ENCODE measurements around the gene RPL9. TPM values are rescaled to one million over a fixed set of nuclear protein-coding genes. Genes with fewer than 3 reads are reported as not detected.
"Not testable (repeated sequence)": the region's sequence is repeated elsewhere in the genome, so short reads cannot be mapped to it uniquely, and the experiment has no call there.

The RPL9 gene
- total RNA-seq, 4 donors from 2014 or later = 1,970 to 4,157 (median 3,139) TPM

DNA sequence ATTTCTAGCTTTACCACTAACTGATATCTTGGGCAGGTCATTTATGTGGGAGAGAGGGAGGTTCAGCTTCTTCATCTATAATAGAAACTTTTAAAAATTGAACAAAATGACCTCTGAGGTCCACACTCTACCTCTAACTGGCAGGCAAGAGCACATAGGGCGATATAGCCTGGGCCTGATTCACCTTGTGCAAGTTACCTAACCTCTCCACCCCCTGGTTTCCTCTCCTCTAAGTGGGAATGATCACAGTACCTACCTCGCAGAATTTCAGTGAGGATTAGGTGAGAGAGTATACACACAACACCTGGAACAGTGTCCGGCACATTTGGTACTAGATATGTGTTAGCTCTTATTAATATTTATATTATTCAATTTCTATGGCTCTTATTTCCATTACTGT is 36.5 kb downstream of the RPL9 start:
- H3K36me3 ChIP-seq = no peaks in the 10 kb centered on the region
- H3K4me1 ChIP-seq = no peaks in the 10 kb centered on the region
- no peaks in the 10 kb centered on the region for H3K27me3 ChIP-seq
- no peak for TF ChIP-seq EP300 (IDR thresholded peaks at IDR 0.05)
- TF ChIP-seq POLR2A (IDR thresholded peaks at IDR 0.05) = no peak
- TF ChIP-seq, protein P1, sequence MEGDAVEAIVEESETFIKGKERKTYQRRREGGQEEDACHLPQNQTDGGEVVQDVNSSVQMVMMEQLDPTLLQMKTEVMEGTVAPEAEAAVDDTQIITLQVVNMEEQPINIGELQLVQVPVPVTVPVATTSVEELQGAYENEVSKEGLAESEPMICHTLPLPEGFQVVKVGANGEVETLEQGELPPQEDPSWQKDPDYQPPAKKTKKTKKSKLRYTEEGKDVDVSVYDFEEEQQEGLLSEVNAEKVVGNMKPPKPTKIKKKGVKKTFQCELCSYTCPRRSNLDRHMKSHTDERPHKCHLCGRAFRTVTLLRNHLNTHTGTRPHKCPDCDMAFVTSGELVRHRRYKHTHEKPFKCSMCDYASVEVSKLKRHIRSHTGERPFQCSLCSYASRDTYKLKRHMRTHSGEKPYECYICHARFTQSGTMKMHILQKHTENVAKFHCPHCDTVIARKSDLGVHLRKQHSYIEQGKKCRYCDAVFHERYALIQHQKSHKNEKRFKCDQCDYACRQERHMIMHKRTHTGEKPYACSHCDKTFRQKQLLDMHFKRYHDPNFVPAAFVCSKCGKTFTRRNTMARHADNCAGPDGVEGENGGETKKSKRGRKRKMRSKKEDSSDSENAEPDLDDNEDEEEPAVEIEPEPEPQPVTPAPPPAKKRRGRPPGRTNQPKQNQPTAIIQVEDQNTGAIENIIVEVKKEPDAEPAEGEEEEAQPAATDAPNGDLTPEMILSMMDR (IDR thresholded peaks at IDR 0.05) = no peak
- TF ChIP-seq POLR2AphosphoS5 (IDR thresholded peaks at IDR 0.05) = no peak
- 89% methylated on average over 3 of the region's 3 CpGs for WGBS
- no peak overlapping the region for H3K27ac ChIP-seq
- H3K4me3 ChIP-seq = no peak overlapping the region
- no peaks in the 10 kb centered on the region for H3K9me3 ChIP-seq
- DNase-seq (ENCODE audit: low spot score in 2 of 2) = no peak

DNA sequence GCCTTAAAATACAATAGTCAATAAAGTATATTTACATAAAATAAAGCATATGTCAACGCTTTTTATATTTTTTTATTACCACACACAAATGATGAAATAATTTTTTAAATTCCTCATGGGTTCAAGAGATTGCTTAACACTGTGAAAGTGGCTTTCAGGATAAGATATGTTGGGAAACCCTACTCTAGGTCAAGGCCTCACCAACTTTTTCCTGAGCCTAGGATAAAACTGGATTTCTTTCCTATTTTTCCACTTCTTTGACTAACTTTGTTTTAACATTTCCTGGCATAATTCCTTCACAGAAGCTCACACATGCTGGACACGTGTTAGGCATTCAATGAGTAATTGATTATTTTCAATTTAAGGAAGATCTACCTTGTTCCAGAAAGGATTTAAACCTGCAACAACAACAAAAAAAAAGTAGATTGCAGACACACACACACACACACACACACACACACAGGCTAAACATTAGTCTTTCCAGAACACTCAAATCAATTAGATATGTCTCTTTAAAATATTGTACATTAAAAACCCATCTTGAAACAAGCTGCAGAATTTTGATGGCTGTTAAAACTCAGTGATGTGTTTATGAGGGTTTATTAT is 42.9 kb downstream of the RPL9 start:
- 43% methylated on average over 2 of the region's 2 CpGs for WGBS
- H3K9me3 ChIP-seq = no peaks in the 10 kb centered on the region
- no peak overlapping the region for H3K27ac ChIP-seq
- TF ChIP-seq POLR2AphosphoS5 (IDR thresholded peaks at IDR 0.05) = no peak
- TF ChIP-seq, protein P1 (IDR thresholded peaks at IDR 0.05) = no peak
- no peak for TF ChIP-seq POLR2A (IDR thresholded peaks at IDR 0.05)
- TF ChIP-seq EP300 (IDR thresholded peaks at IDR 0.05) = no peak
- no peak for DNase-seq (ENCODE audit: low spot score in 2 of 2)
- H3K4me1 ChIP-seq = no peaks in the 10 kb centered on the region
- no peak overlapping the region for H3K4me3 ChIP-seq
- H3K36me3 ChIP-seq = no peaks in the 10 kb centered on the region
- H3K27me3 ChIP-seq = no peaks in the 10 kb centered on the region

DNA sequence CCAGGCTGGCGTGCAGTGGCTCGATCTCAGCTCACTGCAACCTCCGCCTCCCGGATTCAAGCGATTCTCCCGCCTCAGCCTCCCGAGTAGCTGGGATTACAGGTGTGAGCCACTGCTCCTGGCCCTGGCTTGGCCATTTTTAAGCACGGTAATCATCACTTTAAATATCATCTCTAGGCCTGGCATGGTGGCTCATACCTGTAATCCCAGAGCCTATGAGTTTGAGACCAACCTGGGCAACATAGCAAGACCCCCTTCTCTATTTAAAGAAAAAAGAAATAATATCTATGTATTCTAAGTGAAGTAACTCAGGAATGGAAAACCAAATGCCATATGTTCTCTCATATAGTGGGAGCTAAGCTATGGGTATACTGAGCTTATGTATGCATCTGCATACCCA is 47.2 kb downstream of the RPL9 start:
- not testable (repeated sequence) for H3K4me1 ChIP-seq; H3K4me3 ChIP-seq; DNase-seq (ENCODE audit: low spot score in 2 of 2); H3K27me3 ChIP-seq; H3K9me3 ChIP-seq; H3K27ac ChIP-seq; H3K36me3 ChIP-seq
- 89% methylated on average over 8 of the region's 8 CpGs for WGBS

DNA sequence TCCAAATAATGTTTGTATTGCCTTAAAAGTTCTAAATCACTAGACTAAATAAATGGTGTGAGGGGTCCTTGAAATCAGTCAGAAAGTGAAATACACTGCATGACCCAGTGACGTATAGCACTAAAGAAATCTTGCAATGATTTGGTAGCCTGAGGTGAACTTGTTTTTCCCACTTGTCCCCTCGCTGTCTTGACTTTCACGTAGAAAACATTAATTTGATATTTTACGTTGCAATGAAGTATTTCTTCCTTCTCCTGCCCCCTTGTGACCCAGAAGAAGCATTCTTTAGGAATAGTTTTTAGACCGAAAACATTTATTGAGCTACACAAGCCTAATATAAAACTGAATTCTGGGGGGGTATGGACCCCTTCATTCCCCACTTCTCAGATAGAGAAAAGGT is 48.3 kb downstream of the RPL9 start:
- Histone ChIP-seq H3K4me1 (no peaks in the 10 kb centered on the region), H3K27me3 (no peaks in the 10 kb centered on the region), H3K9me3 (no peaks in the 10 kb centered on the region), H3K27ac (no peak overlapping the region), H3K36me3 (no peaks in the 10 kb centered on the region), H3K4me3 (no peak overlapping the region)
- no peak for TF ChIP-seq EP300 (IDR thresholded peaks at IDR 0.05)
- TF ChIP-seq, protein P1 (IDR thresholded peaks at IDR 0.05) = no peak
- no peak for TF ChIP-seq POLR2AphosphoS5 (IDR thresholded peaks at IDR 0.05)
- no peak for TF ChIP-seq POLR2A (IDR thresholded peaks at IDR 0.05)
- WGBS = 35% methylated on average over 5 of the region's 5 CpGs
- DNase-seq (ENCODE audit: low spot score in 2 of 2) = no peak

DNA sequence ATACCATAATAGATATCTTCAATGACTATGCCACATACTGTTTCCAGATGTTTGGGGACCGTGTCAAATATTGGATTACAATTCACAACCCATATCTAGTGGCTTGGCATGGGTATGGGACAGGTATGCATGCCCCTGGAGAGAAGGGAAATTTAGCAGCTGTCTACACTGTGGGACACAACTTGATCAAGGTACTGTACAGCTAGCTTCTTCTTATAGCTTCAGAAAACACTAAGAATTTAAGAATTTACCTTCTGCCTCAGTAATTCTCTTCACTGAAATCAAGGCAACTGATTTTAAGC is 51.2 kb downstream of the RPL9 start:
- H3K9me3 ChIP-seq = no peaks in the 10 kb centered on the region
- H3K27me3 ChIP-seq = no peaks in the 10 kb centered on the region
- no peaks in the 10 kb centered on the region for H3K36me3 ChIP-seq
- no peak for TF ChIP-seq POLR2A (IDR thresholded peaks at IDR 0.05)
- TF ChIP-seq, protein P1 (IDR thresholded peaks at IDR 0.05) = no peak
- no peak for TF ChIP-seq POLR2AphosphoS5 (IDR thresholded peaks at IDR 0.05)
- no peak for TF ChIP-seq EP300 (IDR thresholded peaks at IDR 0.05)
- H3K4me1 ChIP-seq = no peaks in the 10 kb centered on the region
- WGBS = 47% methylated on average over 1 of the region's 1 CpG
- DNase-seq (ENCODE audit: low spot score in 2 of 2) = no peak
- no peak overlapping the region for H3K27ac ChIP-seq
- no peak overlapping the region for H3K4me3 ChIP-seq

Data from suprapubic skin (tissue), 4 donors.